Chondrocyte (in vitro differentiated cells): ENCODE data around the gene CD34. TPM values are rescaled to one million over a fixed set of nuclear protein-coding genes. Genes with fewer than 3 reads are reported as not detected.

Experiments
- DNase-seq: peaks from one replicate; pipeline ENCODE4 v3.0.0; 2021; ENCODE audit warnings: mixed read lengths, low spot score
- H3K27ac Mint-ChIP-seq: one replicate; pipeline ENCODE4 v1.8.0; 2021; ENCODE audit warnings: mild to moderate bottlenecking, moderate library complexity, mixed read lengths; ENCODE audit not compliant: unreplicated experiment
- H3K27me3 Mint-ChIP-seq: 2 replicates; pipeline ENCODE4 v1.8.0; 2021; ENCODE audit warnings: low read depth, mixed read lengths
- H3K36me3 Mint-ChIP-seq: 2 replicates; pipeline ENCODE4 v1.8.0; 2021; ENCODE audit warnings: low read depth, mixed read lengths
- H3K4me1 Mint-ChIP-seq: 2 replicates; pipeline ENCODE4 v1.8.0; 2021; ENCODE audit warnings: low read depth, mild to moderate bottlenecking, mixed read lengths
- H3K4me3 Mint-ChIP-seq: one replicate; pipeline ENCODE4 v1.8.0; 2021; ENCODE audit warnings: mild to moderate bottlenecking, moderate library complexity, mixed read lengths; ENCODE audit not compliant: unreplicated experiment
- H3K9me3 Mint-ChIP-seq: 2 replicates; pipeline ENCODE4 v1.8.0; 2021; ENCODE audit warnings: low read depth, mixed read lengths
- total RNA-seq: library from RNA; stranded (reverse); gene quantifications from 3 replicates; pipeline ENCODE4 v1.2.1, GENCODE V29; 2021
- TF ChIP-seq, protein P1 (sequence below): fragments of 200-600 bp; sonication (generic); IDR thresholded peaks from 2 replicates; pipeline ENCODE4 v1.5.0; 2021; ENCODE audit warnings: antibody characterized with exemption, mild to moderate bottlenecking, moderate library complexity

Gene CD34
- total RNA-seq, 1 donor from 2014 or later, result 0.12 TPM

DNA sequence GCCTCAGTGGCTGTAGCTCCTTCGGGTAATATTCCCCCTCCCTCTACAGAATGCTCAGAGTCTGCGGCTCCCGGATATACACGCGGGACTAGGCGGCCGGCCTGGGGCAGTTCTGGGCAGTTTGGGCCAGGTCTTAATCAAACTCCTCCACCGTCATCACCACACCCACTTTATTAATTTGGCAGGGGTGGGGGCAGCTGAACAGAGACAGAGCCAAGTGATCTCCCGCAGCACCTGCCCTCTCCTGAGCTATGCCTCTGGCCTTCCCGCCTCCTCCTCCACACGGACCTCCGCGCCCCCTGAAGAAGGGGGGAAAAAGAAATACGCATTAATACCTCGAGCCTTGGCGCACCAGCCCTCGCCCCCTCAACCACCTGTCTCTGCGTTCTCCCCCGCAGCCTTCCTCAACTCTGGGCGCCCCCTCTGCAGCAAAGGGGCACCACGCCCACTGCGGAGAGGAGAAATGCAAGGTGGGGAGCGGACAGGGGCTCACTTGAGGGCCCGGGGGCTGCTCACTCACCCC, 42.6 kb downstream of the CD34 start:
- H3K27me3 Mint-ChIP-seq, result no peaks in the 10 kb centered on the region
- H3K36me3 Mint-ChIP-seq, result peaks cover 3% of the 10 kb centered on the region
- no peaks in the 10 kb centered on the region for H3K9me3 Mint-ChIP-seq
- H3K27ac Mint-ChIP-seq, result peak overlapping the region; percentile 22
- no peak for DNase-seq
- TF ChIP-seq, protein P1, sequence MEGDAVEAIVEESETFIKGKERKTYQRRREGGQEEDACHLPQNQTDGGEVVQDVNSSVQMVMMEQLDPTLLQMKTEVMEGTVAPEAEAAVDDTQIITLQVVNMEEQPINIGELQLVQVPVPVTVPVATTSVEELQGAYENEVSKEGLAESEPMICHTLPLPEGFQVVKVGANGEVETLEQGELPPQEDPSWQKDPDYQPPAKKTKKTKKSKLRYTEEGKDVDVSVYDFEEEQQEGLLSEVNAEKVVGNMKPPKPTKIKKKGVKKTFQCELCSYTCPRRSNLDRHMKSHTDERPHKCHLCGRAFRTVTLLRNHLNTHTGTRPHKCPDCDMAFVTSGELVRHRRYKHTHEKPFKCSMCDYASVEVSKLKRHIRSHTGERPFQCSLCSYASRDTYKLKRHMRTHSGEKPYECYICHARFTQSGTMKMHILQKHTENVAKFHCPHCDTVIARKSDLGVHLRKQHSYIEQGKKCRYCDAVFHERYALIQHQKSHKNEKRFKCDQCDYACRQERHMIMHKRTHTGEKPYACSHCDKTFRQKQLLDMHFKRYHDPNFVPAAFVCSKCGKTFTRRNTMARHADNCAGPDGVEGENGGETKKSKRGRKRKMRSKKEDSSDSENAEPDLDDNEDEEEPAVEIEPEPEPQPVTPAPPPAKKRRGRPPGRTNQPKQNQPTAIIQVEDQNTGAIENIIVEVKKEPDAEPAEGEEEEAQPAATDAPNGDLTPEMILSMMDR, result no peak
- peak overlapping the region; percentile 75 for H3K4me3 Mint-ChIP-seq
- peaks cover 20% of the 10 kb centered on the region for H3K4me1 Mint-ChIP-seq

- Mint-ChIP-seq H3K4me1 (peaks cover 20% of the 10 kb centered on the region), H3K4me3 (peak overlapping the region; percentile 19), H3K27me3 (no peaks in the 10 kb centered on the region), H3K36me3 (peaks cover 9% of the 10 kb centered on the region), H3K27ac (no peak overlapping the region), H3K9me3 (no peaks in the 10 kb centered on the region)
- DNase-seq, result no peak
- TF ChIP-seq, protein P1, result no peak
Measured at GRCh38 chr1:207867136-207868109, 43.5 kb downstream of the CD34 start.

DNA sequence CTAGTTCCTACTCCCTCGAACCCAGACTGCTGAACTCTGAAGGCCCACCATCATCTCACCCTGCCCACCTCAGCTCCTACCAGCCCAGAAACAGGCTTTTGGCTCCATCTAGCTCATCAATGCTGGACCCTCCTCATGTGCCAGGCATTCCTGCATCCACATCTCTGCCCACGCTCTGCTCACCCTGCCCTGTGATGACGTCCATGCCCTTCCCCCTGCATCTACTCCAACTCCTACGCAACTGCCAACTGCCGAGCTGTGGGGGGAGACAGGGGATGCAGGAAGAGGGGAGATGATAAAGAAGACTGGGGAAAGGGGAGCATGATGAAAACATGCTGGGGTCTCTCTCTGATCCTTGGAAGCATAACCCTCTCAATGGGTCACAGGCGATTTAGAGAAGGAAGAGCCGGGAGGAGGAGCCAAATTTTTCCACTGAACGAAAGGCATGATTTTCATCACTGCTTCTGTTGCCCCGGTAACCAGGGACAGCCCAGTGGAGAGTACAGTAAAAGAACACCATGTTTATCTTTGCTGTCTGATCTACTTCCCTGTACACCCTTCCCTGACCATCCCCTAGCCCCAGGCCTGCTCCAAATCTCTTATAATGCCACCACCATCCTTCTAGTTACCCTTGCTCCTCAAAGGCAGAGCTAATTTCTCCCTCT, 44.3 kb downstream of the CD34 start:
- Mint-ChIP-seq H3K9me3 (no peaks in the 10 kb centered on the region), H3K27ac (no peak overlapping the region), H3K36me3 (peaks cover 9% of the 10 kb centered on the region), H3K27me3 (no peaks in the 10 kb centered on the region), H3K4me1 (peaks cover 20% of the 10 kb centered on the region), H3K4me3 (no peak overlapping the region)
- no peak for DNase-seq
- TF ChIP-seq, protein P1, result no peak

DNA sequence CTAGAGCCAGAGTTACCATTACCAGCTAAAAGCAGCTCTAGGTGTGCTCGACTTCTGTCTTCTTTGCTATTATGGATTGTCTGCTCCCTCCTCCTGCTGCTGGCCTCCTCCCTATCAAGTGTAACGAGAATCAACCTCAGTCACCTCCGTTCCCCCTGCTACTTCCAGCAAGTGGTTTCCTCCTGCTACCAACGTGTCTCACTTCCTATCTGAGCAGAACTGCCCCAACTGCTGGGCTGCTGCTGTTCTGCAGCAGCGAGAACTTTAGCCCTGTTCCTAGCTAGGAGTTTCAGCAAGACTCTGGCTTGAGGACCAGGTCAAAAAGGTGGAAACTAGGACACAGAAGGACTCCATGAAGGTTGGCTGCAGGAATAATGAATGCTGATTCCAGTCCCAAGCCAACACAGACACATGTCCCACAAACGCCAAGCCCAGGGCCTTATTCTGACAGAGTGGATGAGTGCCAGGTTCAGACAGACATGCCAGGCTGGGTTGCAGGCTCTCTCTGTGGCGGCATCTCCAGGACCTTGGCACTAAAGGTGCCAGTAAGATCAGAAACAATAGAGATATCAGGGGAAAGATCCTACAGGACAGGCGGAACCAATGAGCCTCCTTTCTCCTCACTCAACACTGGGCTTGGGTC, 46.9 kb downstream of the CD34 start:
- no peak overlapping the region for H3K27ac Mint-ChIP-seq
- H3K4me1 Mint-ChIP-seq, result peaks cover 11% of the 10 kb centered on the region
- no peak for DNase-seq
- H3K9me3 Mint-ChIP-seq, result no peaks in the 10 kb centered on the region
- no peaks in the 10 kb centered on the region for H3K27me3 Mint-ChIP-seq
- H3K4me3 Mint-ChIP-seq, result no peak overlapping the region
- peaks cover 9% of the 10 kb centered on the region for H3K36me3 Mint-ChIP-seq
- TF ChIP-seq, protein P1, result no peak

GRCh38 chr1:207862241-207862787, 48.6 kb downstream of the CD34 start:
- TF ChIP-seq, protein P1, result no peak
- Mint-ChIP-seq H3K27ac (no peak overlapping the region), H3K36me3 (peaks cover 9% of the 10 kb centered on the region), H3K27me3 (no peaks in the 10 kb centered on the region), H3K9me3 (no peaks in the 10 kb centered on the region), H3K4me1 (peaks cover 6% of the 10 kb centered on the region), H3K4me3 (no peak overlapping the region)
- DNase-seq, result no peak
